HepG2 (cell line): ENCODE results near the gene SH3BP2. TPM values are rescaled to one million over a fixed set of nuclear protein-coding genes. Genes with fewer than 3 reads are reported as not detected.

Experiments used
- ATF7 ChIP-seq, 2 experiments: fragments of 450-650 bp in 1 of 2; sonication (generic) in 1 of 2; formaldehyde crosslinking in 1 of 2; IDR thresholded peaks; 2 replicates each; pipeline versions ENCODE4 v1.4.0 to v1.6.1; 2016 to 2020; ENCODE audit warnings: antibody characterized with exemption in 1 of 2, mild to moderate bottlenecking in 1 of 2, missing genetic modification reagents in 1 of 2
- FOXJ3 ChIP-seq: sonication (generic); formaldehyde crosslinking; IDR thresholded peaks from 2 replicates; pipeline ENCODE4 v1.4.0; 2020; ENCODE audit warnings: missing genetic modification reagents, mild to moderate bottlenecking, borderline replicate concordance
- GTF2F1 ChIP-seq: fragments of 150-350 bp; IDR thresholded peaks from 2 replicates; pipeline ENCODE4 v1.6.1; 2014; ENCODE audit warnings: low read length
- HMG20A ChIP-seq: IDR thresholded peaks from 2 replicates; pipeline ENCODE4 v1.6.1; 2016; ENCODE audit warnings: borderline replicate concordance
- IKZF4 ChIP-seq: sonication (generic); formaldehyde crosslinking; IDR thresholded peaks from 2 replicates; pipeline ENCODE4 v1.5.1; 2020; ENCODE audit warnings: borderline replicate concordance, mild to moderate bottlenecking, low read depth, missing genetic modification reagents; ENCODE audit errors: not compliant biosample characterization
- KDM1A ChIP-seq: IDR thresholded peaks from 2 replicates; pipeline ENCODE4 v1.6.1; 2016; ENCODE audit warnings: missing compliant biosample characterization
- NCOR1 ChIP-seq: fragments of 200-600 bp; sonication (generic); IDR thresholded peaks from 2 replicates; pipeline ENCODE4 v1.7.0; 2017; ENCODE audit warnings: antibody characterized with exemption, low read length, borderline replicate concordance
- NFATC3 ChIP-seq: sonication (generic); formaldehyde crosslinking; IDR thresholded peaks from 2 replicates; pipeline ENCODE4 v1.5.1; 2020; ENCODE audit warnings: mild to moderate bottlenecking, missing genetic modification reagents
- NR2F1 ChIP-seq, 2 experiments: fragments of 450-650 bp in 1 of 2; formaldehyde crosslinking in 1 of 2; IDR thresholded peaks; 2 replicates each; pipeline versions ENCODE4 v1.5.0 to v1.6.1; 2016 to 2020; ENCODE audit warnings: mild to moderate bottlenecking in 1 of 2, missing compliant biosample characterization in 1 of 2, missing genetic modification reagents in 1 of 2, moderate library complexity in 1 of 2
- PREB ChIP-seq: sonication (generic); formaldehyde crosslinking; IDR thresholded peaks from 2 replicates; pipeline ENCODE4 v1.4.0; 2020; ENCODE audit warnings: missing genetic modification reagents
- PRPF4 ChIP-seq: fragments of 200-400 bp; formaldehyde crosslinking; IDR thresholded peaks from 2 replicates; pipeline ENCODE4 v1.6.1; 2016; ENCODE audit warnings: low read length, low read depth; ENCODE audit not compliant: poor library complexity, severe bottlenecking
- SATB2 ChIP-seq: sonication (generic); formaldehyde crosslinking; IDR thresholded peaks from 2 replicates; pipeline ENCODE4 v1.5.0; 2020; ENCODE audit warnings: missing genetic modification reagents
- SRSF9 ChIP-seq: fragments of 200-400 bp; formaldehyde crosslinking; IDR thresholded peaks from 2 replicates; pipeline ENCODE4 v1.6.1; 2018; ENCODE audit warnings: borderline replicate concordance, mild to moderate bottlenecking, low read depth, low read length; ENCODE audit not compliant: insufficient read depth, poor library complexity, severe bottlenecking
- TBX3 ChIP-seq: fragments of 450-650 bp; IDR thresholded peaks from 2 replicates; pipeline ENCODE4 v1.6.1; 2017; ENCODE audit warnings: antibody characterized with exemption, mild to moderate bottlenecking, inconsistent platforms, borderline replicate concordance
- ZMYM4 ChIP-seq: sonication (generic); formaldehyde crosslinking; IDR thresholded peaks from 2 replicates; pipeline ENCODE4 v1.8.1; 2023; ENCODE audit warnings: mild to moderate bottlenecking, missing genetic modification reagents
- ZNF121 ChIP-seq: sonication (generic); formaldehyde crosslinking; IDR thresholded peaks from 2 replicates; pipeline ENCODE4 v1.5.0; 2020; ENCODE audit warnings: mild to moderate bottlenecking, missing genetic modification reagents
- ZNF17 ChIP-seq: sonication (generic); formaldehyde crosslinking; IDR thresholded peaks from 2 replicates; pipeline ENCODE4 v1.5.0; 2020; ENCODE audit warnings: mild to moderate bottlenecking, missing genetic modification reagents
- ZNF530 ChIP-seq: sonication (generic); formaldehyde crosslinking; IDR thresholded peaks from 2 replicates; pipeline ENCODE4 v1.5.0; 2020; ENCODE audit warnings: low read depth, mild to moderate bottlenecking, missing genetic modification reagents
- ZNF546 ChIP-seq: sonication (generic); formaldehyde crosslinking; conservative IDR thresholded peaks from 2 replicates; pipeline ENCODE4 v1.8.1; 2023; ENCODE audit warnings: mild to moderate bottlenecking, missing genetic modification reagents
- ZNF589 ChIP-seq: sonication (generic); formaldehyde crosslinking; conservative IDR thresholded peaks from 2 replicates; pipeline ENCODE4 v1.8.0; 2022; ENCODE audit warnings: mild to moderate bottlenecking, moderate library complexity, missing genetic modification reagents
- polyA plus RNA-seq, 8 experiments: library from polyadenylated mRNA; depleted of rRNA in 3 of 8; stranded (reverse) in 7 of 8; unstranded in 1 of 8; fragments of >200 nt; fragmentation: Illumina TruSeq in 4 of 8; extraction: Trizol in 4 of 8; gene quantifications; 2 replicates each; pipeline versions ENCODE4 v1.2.1 to v1.2.3, GENCODE V29; 2011 to 2016; ENCODE audit warnings: low read depth in 4 of 8, missing spikeins in 1 of 8, mixed read lengths in 1 of 8; ENCODE audit not compliant: insufficient read depth in 1 of 8
- total RNA-seq, 5 experiments: library from RNA; depleted of rRNA; stranded (reverse); fragments of >200 nt; fragmentation: Illumina TruSeq; extraction: Trizol; gene quantifications; 2 replicates each; pipeline ENCODE4 v1.2.3, GENCODE V29; 2016; ENCODE audit warnings: low read depth in 1 of 5
- TF ChIP-seq, protein P1 (sequence below): sonication (generic); formaldehyde crosslinking; IDR thresholded peaks from 2 replicates; pipeline ENCODE4 v1.4.0; 2020; ENCODE audit warnings: missing genetic modification reagents, borderline replicate concordance
- TF ChIP-seq, protein P2 (sequence below): IDR thresholded peaks from 2 replicates; pipeline ENCODE4 v1.6.1; 2018; ENCODE audit warnings: missing genetic modification reagents, mild to moderate bottlenecking, missing compliant biosample characterization

The SH3BP2 gene
- total and polyA plus RNA-seq, 2 of the 13 experiments (the other 11 are each of a cell fraction or from before 2014, with no cell fraction given) = 16.9 to 34.5 TPM

- TF ChIP-seq ZNF121 (CRISPR knock-in tag) (peak; percentile 72), ZMYM4 (peak; percentile 42; the same call in 1 of the 2 replicates), IKZF4 (CRISPR knock-in tag) (no peak), NR2F1 (CRISPR knock-in tag; IDR thresholded peaks at IDR 0.05) (peak in 1 of 2 experiments; percentile 32; a peak in 1 of 4 replicates), ZNF546 (CRISPR knock-in tag) (no peak), HMG20A (CRISPR knock-in tag) (peak; percentile 76), ZNF589 (CRISPR knock-in tag) (0 out of 2 replicates have a peak, but pooled peaks have one; percentile 16), NFATC3 (no peak; the same call in 1 of the 2 replicates), NCOR1 (peak; percentile 36; the same call in 1 of the 2 replicates), PREB (no peak), FOXJ3 (CRISPR knock-in tag) (no peak; the same call in 1 of the 2 replicates), ZNF530 (CRISPR knock-in tag) (no peak), TBX3 (no peak), KDM1A (CRISPR knock-in tag) (no peak; the same call in 1 of the 2 replicates), ATF7 (IDR thresholded peaks at IDR 0.05) (no peak), ATF7 (CRISPR knock-in tag; IDR thresholded peaks at IDR 0.05) (no peak), PRPF4 (peak; percentile 45), SATB2 (CRISPR knock-in tag) (no peak), ZNF17 (CRISPR knock-in tag) (no peak), GTF2F1 (no peak), SRSF9 (no peak)
- TF ChIP-seq, protein P1, sequence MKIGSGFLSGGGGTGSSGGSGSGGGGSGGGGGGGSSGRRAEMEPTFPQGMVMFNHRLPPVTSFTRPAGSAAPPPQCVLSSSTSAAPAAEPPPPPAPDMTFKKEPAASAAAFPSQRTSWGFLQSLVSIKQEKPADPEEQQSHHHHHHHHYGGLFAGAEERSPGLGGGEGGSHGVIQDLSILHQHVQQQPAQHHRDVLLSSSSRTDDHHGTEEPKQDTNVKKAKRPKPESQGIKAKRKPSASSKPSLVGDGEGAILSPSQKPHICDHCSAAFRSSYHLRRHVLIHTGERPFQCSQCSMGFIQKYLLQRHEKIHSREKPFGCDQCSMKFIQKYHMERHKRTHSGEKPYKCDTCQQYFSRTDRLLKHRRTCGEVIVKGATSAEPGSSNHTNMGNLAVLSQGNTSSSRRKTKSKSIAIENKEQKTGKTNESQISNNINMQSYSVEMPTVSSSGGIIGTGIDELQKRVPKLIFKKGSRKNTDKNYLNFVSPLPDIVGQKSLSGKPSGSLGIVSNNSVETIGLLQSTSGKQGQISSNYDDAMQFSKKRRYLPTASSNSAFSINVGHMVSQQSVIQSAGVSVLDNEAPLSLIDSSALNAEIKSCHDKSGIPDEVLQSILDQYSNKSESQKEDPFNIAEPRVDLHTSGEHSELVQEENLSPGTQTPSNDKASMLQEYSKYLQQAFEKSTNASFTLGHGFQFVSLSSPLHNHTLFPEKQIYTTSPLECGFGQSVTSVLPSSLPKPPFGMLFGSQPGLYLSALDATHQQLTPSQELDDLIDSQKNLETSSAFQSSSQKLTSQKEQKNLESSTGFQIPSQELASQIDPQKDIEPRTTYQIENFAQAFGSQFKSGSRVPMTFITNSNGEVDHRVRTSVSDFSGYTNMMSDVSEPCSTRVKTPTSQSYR = peak; percentile 96
- TF ChIP-seq, protein P2, sequence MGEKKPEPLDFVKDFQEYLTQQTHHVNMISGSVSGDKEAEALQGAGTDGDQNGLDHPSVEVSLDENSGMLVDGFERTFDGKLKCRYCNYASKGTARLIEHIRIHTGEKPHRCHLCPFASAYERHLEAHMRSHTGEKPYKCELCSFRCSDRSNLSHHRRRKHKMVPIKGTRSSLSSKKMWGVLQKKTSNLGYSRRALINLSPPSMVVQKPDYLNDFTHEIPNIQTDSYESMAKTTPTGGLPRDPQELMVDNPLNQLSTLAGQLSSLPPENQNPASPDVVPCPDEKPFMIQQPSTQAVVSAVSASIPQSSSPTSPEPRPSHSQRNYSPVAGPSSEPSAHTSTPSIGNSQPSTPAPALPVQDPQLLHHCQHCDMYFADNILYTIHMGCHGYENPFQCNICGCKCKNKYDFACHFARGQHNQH (CRISPR knock-in tag) = peak; percentile 88
These were observed 8.1 kb downstream of the SH3BP2 start (continued) for GRCh38 chr4:2800691-2801596.
